HG03571 (cell line): Measurements from ENCODE around the gene AVEN.
A peak's percentile ranks its signal among the peaks of the same experiment; 100 is the strongest.
"Not testable (repeated sequence)": the region's sequence is repeated elsewhere in the genome, so short reads cannot be mapped to it uniquely, and the experiment has no call there.

ENCODE experiments used
- ATAC-seq: cut with Tn5 transposase; IDR thresholded peaks from one replicate; pipeline ENCODE4 v1.9.1; 2021; ENCODE audit not compliant: unreplicated experiment

Gene AVEN

GRCh38 chr15:34038871-34039789 lies at the start of gene AVEN:
TSS of gene AVEN (minus strand) at chr15:34039204. CDS start at chr15:34039046, 158 bp downstream.
- peak; percentile 48 for ATAC-seq

GRCh38 chr15:34085746-34086145 lies 46.7 kb upstream of the AVEN start:
- ATAC-seq = no peak

DNA sequence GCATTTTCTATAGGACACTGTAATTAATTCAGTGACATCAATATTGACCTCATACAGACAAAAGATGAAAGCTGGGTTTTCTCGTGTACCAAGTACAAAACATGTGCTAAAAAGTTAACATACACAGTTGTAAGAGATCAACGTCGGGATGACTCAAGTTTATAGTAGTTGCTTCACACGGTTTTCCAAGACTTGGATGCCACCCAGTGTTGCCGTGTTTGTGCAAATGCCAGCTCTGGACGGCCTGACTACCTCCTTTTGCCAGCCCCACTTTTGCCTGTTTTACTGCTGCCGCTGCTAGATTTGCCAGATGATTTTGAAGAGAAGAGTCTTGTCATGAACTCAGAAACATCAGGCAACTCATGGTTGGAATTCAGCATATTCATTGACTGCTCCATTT lies 45.1 kb upstream of the AVEN start:
- no peak for ATAC-seq

GRCh38 chr15:34079904-34080303 lies 40.9 kb upstream of the AVEN start:
- no peak for ATAC-seq

- ATAC-seq = no peak
Observed at GRCh38 chr15:34078900-34079299, 39.9 kb upstream of the AVEN start.

- no peak for ATAC-seq
Observed at GRCh38 chr15:34076785-34077184, 37.8 kb upstream of the AVEN start.

DNA sequence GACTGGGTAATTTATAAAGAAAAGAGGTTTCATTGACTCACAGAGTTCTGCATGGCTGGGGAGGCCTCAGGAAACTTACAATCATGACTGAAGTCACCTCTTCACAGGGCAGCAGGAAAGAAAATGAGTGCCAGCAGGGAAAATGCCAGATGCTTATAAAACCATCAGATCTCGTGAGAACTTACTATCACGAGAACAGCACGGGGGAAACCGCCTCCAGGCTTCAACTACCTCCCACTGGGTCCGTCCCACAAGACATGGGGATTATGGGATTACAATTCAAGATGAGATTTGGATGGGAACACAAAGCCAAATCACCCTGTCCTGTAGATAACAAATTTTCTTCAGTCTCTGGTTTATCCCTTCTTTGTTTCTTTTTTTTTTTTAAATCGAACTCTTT lies 31.0 kb upstream of the AVEN start:
- no peak for ATAC-seq

DNA sequence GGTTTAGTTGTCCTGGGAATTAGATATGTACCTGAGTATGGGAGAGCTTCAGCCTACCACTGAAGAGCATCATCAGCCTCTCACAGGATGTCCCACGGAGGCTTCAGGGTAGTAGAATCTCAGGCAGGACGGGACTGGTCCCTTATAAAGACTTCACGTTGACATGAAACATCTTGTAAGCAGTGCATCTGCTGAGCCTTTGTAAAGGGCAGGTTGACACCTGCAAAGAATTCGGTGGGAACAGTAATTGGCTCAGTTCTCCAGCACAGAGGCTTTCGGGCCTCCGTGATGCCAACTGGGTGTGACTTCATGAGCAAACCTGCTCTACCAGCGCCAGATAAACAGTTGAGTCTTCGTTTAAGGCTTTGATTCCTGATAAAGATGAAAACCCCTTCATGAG lies 26.9 kb upstream of the AVEN start:
- ATAC-seq = no peak

DNA sequence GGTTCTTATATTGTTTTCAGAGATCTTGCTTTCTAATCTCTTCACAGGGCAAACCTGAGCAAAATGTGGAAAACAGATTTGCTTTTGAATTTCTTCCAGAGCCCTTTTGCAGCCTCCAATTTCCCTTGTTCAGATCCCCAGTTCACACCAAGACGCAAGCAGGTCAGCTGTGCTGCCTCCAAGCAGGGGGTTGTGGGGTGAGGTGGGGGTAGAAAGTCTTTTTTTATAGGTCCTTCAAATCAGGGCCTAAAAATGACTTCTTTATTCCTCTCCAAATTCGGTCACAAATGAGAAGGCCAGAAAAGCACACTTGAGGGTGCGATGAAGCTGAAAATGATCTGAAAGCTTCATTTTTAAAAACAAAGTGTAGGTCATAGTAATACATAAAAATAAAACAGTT lies 26.3 kb upstream of the AVEN start:
- ATAC-seq = no peak

GRCh38 chr15:34064438-34064837 lies 25.4 kb upstream of the AVEN start:
- no peak for ATAC-seq

DNA sequence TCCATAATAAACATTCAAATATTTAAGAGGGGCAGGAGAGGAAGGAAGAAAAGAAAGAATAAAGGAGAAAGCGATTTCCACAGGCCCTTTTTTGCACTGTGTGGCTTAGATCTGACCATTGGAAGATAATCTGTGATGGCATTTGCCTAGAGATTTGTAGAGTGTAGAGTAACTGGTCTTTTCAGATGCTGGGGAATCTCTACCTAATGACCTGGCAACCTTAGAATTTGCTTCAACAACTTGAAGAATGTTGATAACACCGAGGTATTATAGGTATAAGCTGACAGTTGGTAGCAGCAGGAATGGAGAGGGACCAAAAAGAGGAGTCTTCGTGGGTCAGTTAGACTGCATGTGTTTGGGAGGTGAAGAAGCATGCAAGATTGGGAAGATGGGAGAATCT lies 20.9 kb upstream of the AVEN start:
- ATAC-seq = no peak

DNA sequence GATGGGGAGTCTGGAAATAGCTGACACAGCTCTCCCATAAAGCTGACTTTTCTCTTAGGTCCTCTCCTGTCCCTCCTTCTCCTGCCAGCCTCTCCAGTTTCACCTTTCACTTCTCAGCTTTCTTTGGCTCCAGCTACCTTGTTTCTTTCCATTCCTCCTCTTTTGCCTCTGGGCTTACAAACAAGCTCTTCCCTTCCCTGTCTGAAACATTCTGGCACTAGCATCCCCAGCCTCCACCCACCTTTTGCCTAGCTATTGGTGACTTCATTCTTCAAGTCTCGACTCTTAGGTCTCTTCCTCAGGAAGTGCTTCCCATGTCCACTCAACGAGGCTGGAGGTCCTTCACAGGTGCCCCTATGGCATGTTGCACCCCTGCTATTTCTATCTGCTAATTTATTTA lies 20.5 kb upstream of the AVEN start:
- ATAC-seq = no peak

GRCh38 chr15:34056911-34057310 lies 17.9 kb upstream of the AVEN start:
- ATAC-seq = no peak

- ATAC-seq = no peak
Observed at GRCh38 chr15:34055868-34056595, 17.0 kb upstream of the AVEN start.

GRCh38 chr15:34054081-34054707 lies 15.2 kb upstream of the AVEN start:
- no peak for ATAC-seq

GRCh38 chr15:34050385-34050784 lies 11.4 kb upstream of the AVEN start:
- not testable (repeated sequence) for ATAC-seq

GRCh38 chr15:34049112-34049511 lies 10.1 kb upstream of the AVEN start:
- no peak for ATAC-seq

GRCh38 chr15:34047893-34048775 lies 9.1 kb upstream of the AVEN start:
- ATAC-seq = no peak

DNA sequence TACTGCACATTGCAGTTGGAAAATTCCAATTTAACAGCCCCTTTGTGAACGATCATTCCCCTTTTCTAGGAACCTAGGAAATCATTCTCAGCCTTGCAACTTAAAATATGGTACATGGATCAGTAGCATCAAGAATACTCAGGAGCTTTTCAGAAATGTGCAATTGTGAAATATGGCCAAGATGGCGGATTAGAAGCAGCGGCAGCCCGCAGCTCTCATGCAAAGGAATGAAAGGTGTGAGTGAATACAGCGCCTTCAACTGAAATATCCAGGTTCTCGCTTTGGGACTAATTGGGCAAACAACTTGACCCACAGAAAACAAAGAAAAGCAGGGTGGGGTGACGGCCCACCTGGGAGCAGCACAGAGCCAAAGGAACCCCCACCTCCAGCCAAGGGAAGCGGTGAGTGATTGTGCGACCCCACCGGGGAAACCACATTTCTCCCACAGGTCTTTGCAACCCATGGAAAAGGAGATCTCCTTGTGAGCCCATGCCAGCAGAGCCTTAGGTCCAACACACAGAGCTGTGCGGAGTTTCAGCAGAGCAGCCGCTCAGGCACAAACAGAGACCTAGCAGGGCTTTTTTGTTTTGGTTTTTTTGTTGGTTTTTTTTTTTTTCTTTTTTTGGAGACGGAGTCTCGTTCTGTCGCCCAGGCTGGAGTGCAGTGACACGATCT lies 7.6 kb upstream of the AVEN start:
- ATAC-seq = no peak

- no peak for ATAC-seq
Observed at GRCh38 chr15:34043813-34044212, 4.8 kb upstream of the AVEN start.
